ENCODE results near the gene ROBO1. TPM values are rescaled to one million over a fixed set of nuclear protein-coding genes. Genes with fewer than 3 reads are reported as not detected.
"Not testable (repeated sequence)": the region's sequence is repeated elsewhere in the genome, so short reads cannot be mapped to it uniquely, and the experiment has no call there.

The ROBO1 gene
- total RNA-seq, 2 experiments from 2014 or later: 0.36 to 0.69 TPM

- H3K4me3 ChIP-seq (ENCODE audit: low read length): no peak overlapping the region
These were observed 880.8 kb downstream of the ROBO1 start for GRCh38 chr3:78887029-78887428.

DNA sequence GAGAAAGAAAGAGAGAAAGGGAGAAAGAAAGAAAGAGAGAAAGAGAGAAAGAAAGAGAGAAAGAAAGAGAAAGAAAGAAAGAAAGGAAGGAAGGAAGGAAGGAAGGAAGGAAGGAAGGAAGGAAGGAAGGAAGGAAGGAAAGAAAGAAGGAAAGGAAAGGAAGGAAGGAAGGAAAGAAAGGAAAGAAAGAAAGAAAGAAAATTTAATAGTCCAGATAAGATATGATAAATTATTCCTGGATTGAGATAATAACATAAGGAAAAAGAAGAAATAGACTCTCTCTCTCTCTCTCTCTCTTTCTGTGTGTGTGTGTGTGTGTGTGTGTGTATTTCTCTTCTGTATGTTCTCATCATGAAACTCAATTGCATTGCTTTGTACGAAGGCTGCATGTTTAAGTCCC lies 883.2 kb downstream of the ROBO1 start:
- ATAC-seq (ENCODE audit: poor library complexity); POLR2A ChIA-PET; H3K4me1 ChIP-seq (ENCODE audit: insufficient read depth, low read length); H3K36me3 ChIP-seq (ENCODE audit: insufficient read depth, low read length); H3K36me3 Mint-ChIP-seq (ENCODE audit: low read depth); H3K27me3 Mint-ChIP-seq; H3K27ac ChIP-seq (ENCODE audit: low read depth in 1 of 2, low read length in 2 of 2); H3K27ac Mint-ChIP-seq; H3K4me3 ChIP-seq (ENCODE audit: low read length); H3K27me3 ChIP-seq (ENCODE audit: control insufficient read depth in 1 of 2, insufficient read depth in 2 of 2, low read length in 2 of 2); H3K9me3 Mint-ChIP-seq; DNase-seq; intact Hi-C loops (cut with DNase I, micrococcal nuclease); H3K4me3 Mint-ChIP-seq; H3K4me1 Mint-ChIP-seq (ENCODE audit: low read depth): not testable (repeated sequence)
- CTCF ChIA-PET: interaction anchor here (0.7 kb wide), 1 partner anchor 40 kb away, joined by 3 read pairs; no protein-coding TSS in a partner anchor
- peaks cover 4 to 12% of the 10 kb centered on the region in 2 experiments for H3K9me3 ChIP-seq (ENCODE audit: control insufficient read depth in 1 of 2, insufficient read depth in 1 of 2, low read length in 2 of 2)

More at GRCh38 chr3:78887029-78887428, 880.8 kb downstream of the ROBO1 start:
- Histone ChIP-seq H3K4me1 (ENCODE audit: insufficient read depth, low read length) (no peaks in the 10 kb centered on the region), H3K9me3 (ENCODE audit: control insufficient read depth in 1 of 2, insufficient read depth in 1 of 2, low read length in 2 of 2) (peaks cover 7% of the 10 kb centered on the region in 2 experiments), H3K27me3 (ENCODE audit: control insufficient read depth in 1 of 2, insufficient read depth in 2 of 2, low read length in 2 of 2) (no peaks in the 10 kb centered on the region), H3K36me3 (ENCODE audit: insufficient read depth, low read length) (no peaks in the 10 kb centered on the region), H3K27ac (ENCODE audit: low read depth in 1 of 2, low read length in 2 of 2) (no peak overlapping the region)
- Mint-ChIP-seq H3K27me3 (no peaks in the 10 kb centered on the region), H3K4me1 (ENCODE audit: low read depth) (no peaks in the 10 kb centered on the region), H3K9me3 (peaks cover 9% of the 10 kb centered on the region), H3K4me3 (no peak overlapping the region), H3K27ac (no peak overlapping the region), H3K36me3 (ENCODE audit: low read depth) (no peaks in the 10 kb centered on the region)
- no peak for ATAC-seq (ENCODE audit: poor library complexity)
- ChIA-PET CTCF (no interaction called here), POLR2A (no interaction called here)
- intact Hi-C loops (cut with DNase I, micrococcal nuclease): no loop called here
- DNase-seq: no peak
- TF ChIP-seq CTCF (IDR thresholded peaks at IDR 0.05): no peak

- H3K27ac Mint-ChIP-seq: no peak overlapping the region
These were observed 885.5 kb downstream of the ROBO1 start for GRCh38 chr3:78882251-78882650.

More at GRCh38 chr3:78882251-78882650, 885.5 kb downstream of the ROBO1 start:
- H3K4me3 Mint-ChIP-seq: no peak overlapping the region
- intact Hi-C loops (cut with DNase I, micrococcal nuclease): no loop called here
- Histone ChIP-seq H3K9me3 (ENCODE audit: control insufficient read depth in 1 of 2, insufficient read depth in 1 of 2, low read length in 2 of 2) (peaks cover 4 to 5% of the 10 kb centered on the region in 2 experiments), H3K27ac (ENCODE audit: low read depth in 1 of 2, low read length in 2 of 2) (no peak overlapping the region), H3K4me1 (ENCODE audit: insufficient read depth, low read length) (no peaks in the 10 kb centered on the region), H3K36me3 (ENCODE audit: insufficient read depth, low read length) (no peaks in the 10 kb centered on the region), H3K4me3 (ENCODE audit: low read length) (no peak overlapping the region), H3K27me3 (ENCODE audit: control insufficient read depth in 1 of 2, insufficient read depth in 2 of 2, low read length in 2 of 2) (no peaks in the 10 kb centered on the region)
- no peaks in the 10 kb centered on the region for H3K4me1 Mint-ChIP-seq (ENCODE audit: low read depth)
- ChIA-PET POLR2A (no interaction called here), CTCF (no interaction called here)
- DNase-seq: no peak
- no peak for ATAC-seq (ENCODE audit: poor library complexity)
- H3K36me3 Mint-ChIP-seq (ENCODE audit: low read depth): no peaks in the 10 kb centered on the region
- no peaks in the 10 kb centered on the region for H3K27me3 Mint-ChIP-seq
- H3K9me3 Mint-ChIP-seq: peaks cover 3% of the 10 kb centered on the region
- TF ChIP-seq CTCF (IDR thresholded peaks at IDR 0.05): no peak

Measured in CD4-positive, alpha-beta T cell (primary cell).